GM19463 (cell line): ENCODE results near the gene NEO1.

Experiments
- ATAC-seq: cut with Tn5 transposase; IDR thresholded peaks from one replicate; pipeline ENCODE4 v1.9.1; 2021; ENCODE audit warnings: mild to moderate bottlenecking, moderate library complexity; ENCODE audit not compliant: unreplicated experiment

The NEO1 gene

DNA sequence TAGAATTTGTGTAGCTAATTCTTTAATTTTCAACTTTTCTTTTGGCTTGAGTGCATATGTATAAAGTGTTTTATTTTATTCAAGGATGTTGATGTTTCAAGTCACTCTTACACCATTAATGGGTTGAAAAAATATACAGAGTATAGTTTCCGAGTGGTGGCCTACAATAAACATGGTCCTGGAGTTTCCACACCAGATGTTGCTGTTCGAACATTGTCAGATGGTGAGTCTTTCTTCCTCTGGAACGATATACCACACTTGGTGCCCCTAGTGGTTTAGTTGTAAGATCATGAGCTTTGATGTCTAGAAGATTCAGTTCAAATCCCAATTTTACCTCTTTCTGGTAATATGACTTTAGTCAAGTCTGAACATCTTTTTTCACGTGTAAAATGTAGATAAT is 197.2 kb downstream of the NEO1 start:
- ATAC-seq, result no peak

DNA sequence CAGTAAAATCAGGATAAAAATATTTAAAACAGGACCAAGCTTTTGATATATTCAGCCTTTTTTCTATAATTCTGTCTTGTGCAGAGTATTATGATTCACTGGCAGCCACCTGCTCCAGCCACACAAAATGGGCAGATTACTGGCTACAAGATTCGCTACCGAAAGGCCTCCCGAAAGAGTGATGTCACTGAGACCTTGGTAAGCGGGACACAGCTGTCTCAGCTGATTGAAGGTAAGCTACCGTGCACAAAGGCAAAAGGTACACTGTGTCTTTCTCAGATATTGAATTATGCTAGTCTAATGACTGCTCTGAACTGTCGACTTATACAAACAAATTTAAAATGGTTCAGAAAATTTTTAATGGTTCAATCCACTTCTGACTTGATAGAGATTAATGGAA is 202.3 kb downstream of the NEO1 start:
- no peak for ATAC-seq

DNA sequence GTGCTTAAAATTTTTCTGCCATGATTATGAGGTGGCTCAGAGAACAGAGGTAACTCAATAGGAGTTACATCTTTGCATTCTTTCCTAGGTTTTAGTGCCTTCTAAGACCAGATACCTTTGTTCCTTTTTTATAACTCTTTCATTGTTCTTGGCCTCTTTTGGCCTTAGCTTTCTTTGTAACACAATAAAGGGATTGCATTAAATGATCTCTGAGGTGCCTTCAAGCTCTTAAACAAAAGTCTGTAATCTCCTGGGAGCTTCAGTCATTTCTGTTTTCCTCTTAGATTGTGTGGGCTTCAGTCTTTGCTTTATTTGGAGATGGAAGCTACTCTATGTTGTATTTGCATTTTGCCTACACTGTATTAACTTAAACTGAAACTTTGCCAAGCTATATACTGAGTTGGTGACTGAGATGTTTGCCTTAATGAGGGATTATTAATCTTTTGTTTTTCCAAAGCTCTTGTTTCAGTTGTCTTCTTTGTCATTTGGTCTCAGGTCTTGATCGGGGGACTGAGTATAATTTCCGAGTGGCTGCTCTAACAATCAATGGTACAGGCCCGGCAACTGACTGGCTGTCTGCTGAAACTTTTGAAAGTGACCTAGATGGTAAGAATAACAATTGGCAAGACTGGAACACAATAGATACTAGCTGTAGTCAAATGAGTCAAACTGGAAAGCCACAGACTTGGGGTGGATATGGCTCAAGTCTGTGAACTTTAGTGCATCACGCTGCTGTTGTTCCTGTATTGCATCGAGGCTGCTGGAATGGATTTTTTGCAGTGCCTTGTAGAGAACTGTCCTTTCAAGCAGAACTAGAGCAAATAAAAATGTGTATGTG is 206.2 kb downstream of the NEO1 start:
- ATAC-seq, result peak; percentile 58

DNA sequence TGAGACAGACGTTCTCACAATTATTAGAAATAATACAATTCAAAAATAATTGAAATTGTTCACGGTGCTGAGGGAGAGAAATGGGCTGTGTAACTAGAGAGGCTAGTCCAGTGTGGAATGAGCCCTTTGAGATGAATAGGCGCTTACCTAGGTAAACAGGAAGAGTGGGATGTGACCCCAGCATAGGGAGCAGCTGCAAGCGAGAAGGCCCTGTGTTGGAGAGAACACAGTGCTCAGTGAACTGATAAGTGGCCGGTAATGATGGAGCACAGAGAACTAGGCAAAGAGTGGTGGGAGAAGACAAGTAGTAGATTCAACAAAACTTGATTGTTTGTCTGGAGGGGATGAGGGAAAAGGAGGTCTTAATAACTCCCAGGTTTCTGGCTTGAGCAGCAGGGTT is 212.6 kb downstream of the NEO1 start:
- ATAC-seq, result no peak

DNA sequence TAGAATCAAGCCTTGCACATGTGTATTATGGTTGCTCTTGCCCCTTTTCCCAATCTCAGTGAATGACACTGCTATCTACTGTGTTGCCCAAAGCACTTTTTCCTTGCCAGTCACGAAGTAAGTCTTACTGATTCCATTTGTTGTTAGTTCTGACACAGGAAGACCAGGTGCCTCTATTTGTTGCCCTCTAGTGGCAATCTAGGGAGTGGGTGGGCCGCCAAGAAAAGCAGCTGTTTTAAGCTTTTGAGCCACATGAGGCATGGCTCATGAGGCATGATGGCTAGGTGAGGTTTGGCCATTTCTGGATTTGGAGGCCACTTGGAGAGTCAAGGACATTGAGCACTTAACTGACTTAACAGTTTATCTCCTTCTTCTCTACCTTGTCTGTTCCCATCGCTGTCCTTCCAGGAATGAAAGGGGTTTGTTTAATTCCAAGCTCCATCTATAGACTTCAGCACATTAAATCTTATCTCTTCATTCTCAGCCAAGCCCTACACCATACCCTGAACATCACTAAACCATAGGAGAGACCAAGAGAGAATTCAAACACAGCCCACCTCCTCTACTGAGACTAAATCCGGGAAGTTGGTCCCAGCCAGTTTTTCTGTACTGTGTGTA is 213.4 kb downstream of the NEO1 start:
- ATAC-seq, result no peak

DNA sequence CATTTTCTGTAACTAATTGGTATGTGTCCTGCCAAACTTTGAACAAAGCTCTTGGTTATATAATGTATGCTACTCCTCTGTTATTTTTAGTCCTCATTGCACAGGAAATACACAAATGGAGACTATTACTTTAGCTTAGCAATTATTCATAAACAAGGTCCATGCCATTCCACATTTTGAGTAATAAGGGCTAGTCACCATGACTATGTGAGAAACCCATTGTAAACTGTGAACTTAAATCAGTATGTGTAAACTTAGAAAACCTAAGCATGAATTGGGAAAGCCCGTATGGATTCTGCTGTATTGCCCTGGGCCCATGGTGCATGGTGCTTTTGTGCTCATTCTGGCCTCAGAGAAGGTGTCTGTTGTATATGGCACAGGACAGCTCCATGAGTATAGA is 216.2 kb downstream of the NEO1 start:
- ATAC-seq, result no peak

DNA sequence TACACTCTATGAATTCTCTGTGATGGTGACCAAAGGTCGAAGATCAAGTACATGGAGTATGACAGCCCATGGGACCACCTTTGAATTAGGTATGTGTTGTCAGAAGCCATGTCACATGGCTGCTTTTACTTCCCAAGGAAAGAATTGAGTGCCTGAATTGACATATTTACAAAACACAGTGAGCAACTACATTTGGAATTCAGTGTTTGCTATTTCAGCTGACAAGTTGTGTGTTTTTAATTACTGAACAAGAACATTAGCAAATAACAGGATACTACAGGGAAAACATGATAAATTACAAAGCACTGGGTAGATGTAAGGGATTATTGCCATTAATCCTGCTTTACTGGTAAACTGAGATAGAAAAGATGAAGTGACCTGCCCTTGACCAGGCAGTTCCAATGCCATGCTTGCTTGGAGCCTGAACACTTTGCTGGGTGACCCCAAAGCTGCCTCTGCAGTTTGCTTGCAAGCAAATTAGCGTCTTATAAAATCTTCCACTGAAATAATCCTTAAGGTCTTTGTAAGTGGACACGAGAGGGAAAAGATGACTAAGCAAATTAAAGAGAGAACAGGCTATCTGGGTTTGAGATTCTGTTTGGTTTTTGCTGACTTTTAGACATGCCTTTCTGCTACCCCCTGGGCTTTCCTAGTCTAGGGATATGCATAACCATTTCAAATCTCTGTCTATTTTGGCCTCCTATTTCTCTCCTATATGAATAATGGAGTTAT is 218.3 kb downstream of the NEO1 start:
- ATAC-seq, result no peak

DNA sequence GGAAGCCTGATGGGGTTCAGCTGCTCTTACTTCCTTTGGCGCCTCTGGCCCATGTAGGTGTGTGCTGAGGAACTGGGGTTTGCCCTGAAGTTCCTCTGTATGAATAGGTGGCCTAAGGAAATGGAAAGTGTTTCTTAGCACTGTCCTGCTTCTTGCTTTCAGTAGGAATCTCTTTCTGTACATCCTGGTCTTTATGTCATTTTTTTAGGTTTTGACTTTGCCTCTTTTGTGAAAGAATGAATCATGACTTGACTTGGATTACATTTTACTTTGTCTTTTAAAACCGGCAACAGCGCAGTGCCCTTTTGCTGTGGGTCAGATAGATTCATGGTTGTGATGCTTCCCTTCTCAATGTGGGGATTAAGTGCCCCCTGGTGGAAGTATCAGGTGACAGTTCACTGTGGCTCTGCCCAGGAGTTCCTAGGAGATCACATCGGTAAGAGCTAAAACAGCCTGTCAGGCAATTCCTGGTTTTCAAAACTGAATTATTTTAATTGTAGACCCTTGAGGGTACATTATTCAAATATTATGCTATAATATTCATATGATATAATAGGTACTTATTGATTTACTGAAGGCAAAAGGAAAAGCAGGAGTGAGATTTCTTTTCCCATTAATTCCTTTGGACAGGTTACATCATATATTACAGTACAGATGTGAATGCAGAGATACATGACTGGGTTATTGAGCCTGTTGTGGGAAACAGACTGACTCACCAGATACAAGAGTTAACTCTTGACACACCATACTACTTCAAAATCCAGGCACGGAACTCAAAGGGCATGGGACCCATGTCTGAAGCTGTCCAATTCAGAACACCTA is 221.1 kb downstream of the NEO1 start:
- ATAC-seq, result no peak

DNA sequence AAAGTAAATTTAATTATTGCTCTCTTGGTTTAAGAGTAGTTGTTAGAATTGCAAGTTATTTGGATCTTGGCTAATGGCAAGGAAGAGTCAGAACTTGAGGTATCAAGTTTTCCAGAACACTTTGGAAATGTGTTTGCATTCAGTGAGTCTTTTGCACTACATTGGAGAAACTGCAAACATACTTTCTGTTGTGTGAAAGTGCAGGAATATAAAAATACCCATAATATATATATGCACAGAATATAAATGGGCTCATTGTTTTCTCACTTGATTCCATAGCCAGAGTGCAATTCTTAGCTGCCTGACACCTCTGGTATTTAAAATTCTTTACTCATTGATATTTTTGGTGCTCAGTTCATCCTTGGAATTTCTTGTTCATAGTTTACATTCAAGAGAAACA is 223.6 kb downstream of the NEO1 start:
- ATAC-seq, result no peak

DNA sequence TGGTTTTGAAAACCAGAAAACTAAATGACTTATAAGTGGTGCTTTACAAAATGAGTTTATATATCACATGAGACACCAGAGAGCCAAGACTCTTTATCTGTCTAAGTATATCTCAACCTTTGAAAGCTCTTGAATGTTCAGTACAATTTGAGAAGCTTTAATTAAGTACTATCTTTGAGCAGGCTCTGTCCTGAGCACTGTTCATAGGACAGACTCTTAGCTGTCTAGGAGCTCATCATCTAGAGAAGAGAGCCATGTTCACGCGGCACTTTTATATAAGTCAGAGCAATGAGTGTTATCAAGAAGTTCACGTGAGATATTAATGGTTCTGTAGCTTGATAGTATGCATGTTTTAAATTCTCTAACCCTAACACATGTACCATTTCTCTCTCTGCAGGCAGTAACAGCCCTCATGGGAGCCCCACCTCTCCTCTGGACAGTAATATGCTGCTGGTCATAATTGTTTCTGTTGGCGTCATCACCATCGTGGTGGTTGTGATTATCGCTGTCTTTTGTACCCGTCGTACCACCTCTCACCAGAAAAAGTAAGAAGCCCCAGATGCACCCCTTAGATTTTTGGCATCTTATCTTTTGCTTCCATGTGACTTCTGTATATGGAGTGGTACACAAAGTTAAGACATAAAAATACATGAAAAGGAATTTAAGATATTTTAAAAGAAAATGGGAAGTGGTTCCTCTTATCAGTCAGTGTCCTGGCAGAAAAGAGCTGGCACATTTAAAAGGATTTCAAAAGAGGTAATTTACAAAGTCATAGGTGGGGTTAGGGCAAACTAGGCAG is 230.5 kb downstream of the NEO1 start:
- ATAC-seq, result no peak

DNA sequence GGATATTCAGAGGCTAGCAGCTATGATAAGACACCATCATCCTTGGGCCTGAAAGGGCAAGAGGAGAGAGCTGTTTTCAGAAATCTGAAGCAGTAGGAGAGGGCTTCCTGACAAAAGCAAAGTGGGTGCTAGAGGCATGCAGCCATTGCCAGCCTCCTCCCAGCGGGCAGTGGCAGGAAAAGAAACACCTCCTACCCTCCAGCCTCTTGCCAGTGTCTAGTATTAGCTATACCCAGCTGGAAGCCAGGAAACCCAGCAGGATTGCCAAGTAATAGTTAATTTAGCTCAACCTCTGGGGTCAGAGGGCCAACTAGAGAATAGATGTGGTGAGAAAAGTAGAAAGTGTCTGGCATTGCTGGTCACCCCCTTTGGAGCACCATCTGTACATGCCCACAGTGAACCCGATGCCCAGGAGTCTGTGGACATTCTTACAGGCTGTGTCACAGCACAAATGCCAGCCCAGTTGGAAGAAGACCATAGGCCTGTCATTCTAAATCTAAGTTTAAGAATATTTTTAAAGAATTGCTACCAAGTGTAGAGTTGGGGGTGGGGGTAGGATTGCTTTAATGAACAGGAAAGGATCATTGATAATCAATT is 231.2 kb downstream of the NEO1 start:
- no peak for ATAC-seq

DNA sequence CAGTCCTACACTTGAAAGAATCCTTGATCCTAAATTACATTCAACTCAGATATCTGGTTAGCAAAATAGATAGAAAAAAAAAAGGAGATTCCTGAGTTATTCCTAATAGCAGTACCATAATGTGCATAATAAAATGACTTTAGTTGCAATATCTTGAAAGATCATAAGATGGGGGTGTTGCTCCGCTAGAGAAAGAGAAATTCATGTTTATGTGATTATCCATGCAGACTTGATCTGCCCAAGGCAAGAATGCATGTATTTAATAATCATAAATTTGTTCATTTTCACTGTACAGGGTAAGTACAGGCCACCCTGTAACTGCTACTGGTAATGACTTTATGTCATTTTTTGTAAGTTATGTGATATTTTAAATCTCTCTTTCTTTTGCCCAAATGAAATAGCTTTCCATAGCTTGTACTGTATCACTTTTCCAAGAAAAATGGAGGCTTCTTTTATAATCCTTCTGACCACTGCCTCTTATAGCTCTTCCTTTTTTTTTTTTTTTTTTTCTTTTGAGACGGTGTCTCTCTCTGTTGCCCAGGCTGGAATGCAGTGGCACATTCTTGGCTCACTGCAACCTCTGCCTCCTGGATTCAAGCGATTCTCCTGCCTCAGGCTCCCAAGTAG is 231.9 kb downstream of the NEO1 start:
- ATAC-seq, result no peak

DNA sequence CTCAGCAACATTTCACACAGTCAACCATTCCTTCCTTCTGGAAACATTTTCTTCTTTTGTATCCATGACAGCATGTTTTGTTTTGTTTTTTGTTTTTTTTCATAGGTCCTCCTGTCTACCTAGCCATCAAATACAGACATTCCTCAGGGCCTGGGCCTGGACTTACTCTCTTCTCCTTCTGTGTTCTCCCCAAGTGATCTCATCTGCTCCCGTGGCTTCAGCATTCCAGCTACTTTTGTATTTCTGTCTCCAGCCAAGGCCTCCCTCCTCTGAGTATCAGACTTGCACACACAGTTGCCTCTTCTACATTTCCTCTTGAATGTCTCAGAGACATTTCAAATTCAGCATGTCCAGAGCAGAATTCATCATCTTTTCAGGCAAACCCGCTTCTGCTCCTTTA is 234.0 kb downstream of the NEO1 start:
- no peak for ATAC-seq

DNA sequence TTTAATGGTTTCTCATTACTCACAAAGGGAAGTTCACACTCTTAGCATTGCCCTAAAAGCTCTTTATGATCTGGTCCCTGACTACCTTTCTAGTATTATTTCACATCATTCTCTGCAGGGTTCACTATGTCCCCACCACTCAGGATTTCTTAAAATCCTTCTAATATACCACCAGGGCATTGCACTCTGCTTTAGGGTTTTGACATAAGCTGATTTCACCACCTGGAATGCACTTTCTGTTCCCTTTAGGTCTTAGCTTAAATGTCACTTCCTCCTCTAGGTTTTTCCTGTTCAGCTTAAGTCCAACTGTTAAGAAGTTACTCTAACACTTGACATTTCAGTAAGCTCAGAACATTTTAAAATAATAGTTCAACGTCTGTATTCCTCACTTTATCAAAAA is 234.8 kb downstream of the NEO1 start:
- ATAC-seq, result no peak

DNA sequence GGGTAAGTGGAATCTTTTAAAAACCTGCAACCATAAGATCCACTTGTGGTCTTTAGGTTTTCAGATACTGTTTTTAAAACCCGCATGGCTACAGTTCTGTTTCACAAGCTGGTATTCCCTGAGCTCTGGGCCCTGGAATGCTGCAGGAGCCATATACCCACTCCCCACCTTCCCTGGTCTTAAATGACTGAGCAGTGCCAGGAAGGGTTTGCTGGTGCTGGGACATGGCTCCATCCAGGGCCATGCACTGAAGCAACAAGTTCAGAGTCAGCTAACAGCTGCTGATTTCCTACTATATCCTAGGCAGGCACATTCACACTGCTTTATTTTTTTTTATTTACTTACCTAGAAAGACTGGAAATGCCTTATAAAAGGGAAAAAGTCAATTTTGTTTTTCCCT is 239.2 kb downstream of the NEO1 start:
- ATAC-seq, result no peak

DNA sequence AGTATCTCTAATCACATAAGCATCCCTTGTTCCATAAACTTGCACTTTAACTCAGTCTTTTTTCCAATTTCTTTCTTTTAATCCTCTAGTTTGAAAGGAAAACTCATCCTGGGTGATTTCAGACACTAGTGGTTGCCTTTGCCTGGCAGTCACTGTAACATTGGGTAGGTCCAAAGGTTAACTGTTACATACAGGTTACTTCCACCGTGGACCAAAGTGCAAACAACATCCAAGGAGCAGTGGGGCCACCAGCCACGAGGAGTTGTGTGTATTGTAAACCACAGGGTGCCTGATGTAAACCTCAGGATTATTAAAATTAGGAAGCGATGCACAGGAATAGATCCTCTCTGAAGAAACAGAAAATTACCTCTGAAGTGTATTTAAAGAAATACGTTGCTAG is 241.5 kb downstream of the NEO1 start:
- no peak for ATAC-seq

DNA sequence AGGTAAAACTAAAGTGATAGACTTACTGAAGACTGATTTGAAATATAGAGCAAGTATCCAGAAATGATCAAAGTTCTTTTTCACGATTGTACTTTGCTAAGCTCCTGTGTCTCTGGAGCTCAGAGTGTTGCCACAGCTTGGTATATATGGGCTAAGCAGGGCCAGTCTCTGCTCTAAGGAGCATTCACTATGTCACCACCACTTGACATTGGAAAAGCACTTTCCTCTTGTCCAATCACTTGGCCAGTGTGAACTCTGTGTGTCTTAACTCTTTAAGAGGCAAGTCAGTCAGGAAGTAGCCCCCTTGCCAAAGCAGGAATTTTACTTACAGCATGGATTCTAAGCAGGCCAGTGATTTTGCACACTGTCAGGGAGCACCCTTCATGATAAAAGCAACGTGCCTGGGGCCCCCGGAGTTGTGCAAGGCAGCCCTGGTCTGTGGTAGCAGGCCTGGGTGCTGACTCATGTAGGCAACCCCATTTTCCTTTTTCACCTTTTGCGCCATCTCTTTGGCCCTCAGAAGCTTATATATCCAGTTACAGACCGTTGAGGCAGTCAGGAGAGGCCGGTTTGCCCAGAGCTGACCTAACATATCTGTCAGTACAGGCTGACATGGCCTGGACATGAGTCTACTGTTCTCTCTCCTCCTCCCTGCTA is 243.5 kb downstream of the NEO1 start:
- no peak for ATAC-seq

DNA sequence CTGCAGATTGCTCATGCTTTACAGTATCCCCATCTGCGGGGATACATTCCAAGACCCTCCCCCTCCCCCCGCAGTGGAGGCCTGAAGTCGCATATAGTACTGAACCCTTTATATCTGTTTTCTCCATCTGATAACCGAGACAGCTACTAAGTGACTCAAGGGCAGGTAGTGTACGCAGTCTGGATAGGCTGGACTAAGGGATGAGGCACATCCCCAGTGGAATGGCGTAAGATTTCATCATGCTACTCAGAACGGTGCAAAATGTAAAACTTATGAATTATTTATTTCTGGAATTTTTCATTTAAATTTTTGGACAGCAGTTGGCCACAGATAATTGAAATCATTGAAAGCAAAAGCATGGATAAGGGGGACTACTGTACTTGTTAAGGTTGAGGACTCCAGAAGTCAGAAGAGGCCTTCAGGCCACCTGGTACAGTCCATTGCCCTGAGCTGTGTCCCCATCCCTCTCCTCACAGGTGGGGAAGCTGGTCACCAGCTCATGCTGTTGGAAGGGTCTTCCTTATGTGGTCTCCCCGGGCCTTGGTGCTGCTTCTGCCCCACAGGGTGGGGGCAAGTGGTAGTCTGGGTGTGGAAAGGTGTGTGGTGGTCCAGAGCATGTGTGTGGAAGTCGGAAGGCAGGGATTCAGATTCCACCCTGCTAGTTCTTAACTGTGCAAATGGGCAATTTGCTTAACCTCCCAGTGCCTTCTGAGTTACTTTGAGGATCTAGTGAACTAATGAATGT is 244.5 kb downstream of the NEO1 start:
- ATAC-seq, result no peak
